ENCODE results near the gene PI4KB.

Gene PI4KB

DNA sequence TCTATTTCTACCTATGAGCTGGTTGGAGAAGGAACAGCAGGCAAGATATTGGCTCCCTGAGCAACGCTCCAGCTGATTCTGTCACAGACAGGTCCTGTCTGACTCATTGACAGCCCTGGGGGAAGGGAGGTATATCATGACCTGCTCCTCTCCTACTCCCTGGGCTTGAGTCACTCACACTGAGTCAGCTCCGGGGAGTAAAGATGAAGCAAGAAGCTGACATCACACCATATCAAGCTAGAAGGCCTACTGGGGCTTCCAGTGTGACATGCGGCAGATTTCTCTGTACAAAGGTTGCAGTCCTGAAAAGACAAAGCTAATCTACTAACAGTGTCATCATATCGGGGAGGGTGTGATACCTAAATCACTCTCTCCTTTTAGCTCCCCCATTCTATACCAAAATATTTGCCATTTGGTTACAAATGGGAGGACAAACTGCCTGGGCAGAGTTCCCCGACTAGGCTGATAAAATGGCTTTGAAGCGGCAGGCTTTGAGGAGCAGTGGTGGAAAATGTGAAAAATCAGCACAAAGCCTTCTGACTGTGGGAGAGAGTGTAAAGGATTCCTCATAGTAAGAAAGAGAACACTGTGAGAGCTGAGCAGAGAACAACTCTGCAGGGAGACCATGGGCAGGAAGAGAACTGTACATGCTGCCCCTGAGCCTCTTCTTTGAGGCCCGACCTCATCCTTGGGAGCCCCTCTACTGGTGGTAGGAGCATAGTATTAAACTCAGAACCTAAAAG lies 15.5 kb downstream of the PI4KB start:
- DNase-seq (ENCODE audit: low read depth in 3 of 3) = peak in 2 of 3 experiments; percentile 65 to 73

DNA sequence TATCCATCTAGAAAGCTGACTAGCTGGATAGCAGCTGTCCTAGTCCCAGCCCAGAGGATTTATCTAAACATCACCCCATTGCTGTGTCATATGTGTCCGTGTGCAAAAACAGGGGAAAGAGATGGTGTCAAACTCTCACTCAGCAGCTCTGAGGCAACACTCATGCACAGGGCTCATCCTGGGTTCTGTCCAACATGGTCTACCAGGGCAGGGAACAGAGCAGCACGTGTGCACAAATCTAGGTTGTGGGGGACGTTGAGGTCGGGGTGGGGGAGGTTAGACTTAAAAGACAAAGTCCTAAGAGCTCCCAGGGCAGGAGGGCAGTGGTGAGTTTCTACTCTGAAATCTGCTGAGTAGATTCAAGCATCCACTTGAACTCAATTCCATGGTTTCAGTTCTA lies 16.2 kb downstream of the PI4KB start:
- no peak for DNase-seq (ENCODE audit: low read depth in 3 of 3)

- DNase-seq (ENCODE audit: low read depth in 3 of 3) = no peak
Observed at GRCh38 chr1:151309811-151310323, 17.3 kb downstream of the PI4KB start.

DNA sequence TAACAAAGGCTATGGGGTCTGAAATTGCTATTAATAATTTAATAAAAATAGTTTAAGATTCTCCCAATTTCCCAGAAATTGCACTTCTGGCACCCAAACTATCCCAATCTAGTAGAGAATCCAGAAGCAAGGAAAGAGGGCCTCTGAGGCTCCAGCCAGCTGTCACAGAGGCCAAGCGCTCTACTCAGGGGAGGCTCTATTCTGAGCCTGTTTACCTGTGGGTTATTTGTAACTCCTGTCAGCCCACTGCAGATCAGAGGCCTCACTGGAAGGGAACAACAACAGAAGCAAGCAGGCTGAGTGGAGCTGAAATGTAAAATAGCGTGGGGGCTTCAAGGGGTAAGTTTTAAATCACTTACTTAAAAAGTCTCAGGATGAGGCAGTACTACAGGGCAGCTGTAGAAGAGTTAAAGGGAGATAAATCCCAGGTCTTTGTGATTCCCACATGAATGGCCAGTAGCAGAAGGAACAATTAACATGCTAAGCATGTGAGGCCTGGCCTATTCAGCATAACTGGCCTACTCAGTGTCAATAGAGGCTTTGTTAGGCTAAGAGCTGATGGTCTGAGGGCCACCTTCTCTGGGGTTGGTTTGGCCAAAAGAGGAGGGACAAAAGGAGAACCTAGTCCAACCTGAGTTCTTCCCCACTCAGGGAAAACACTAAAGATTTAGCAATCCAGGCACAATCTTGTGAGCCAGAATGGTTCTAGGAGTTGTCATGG lies 32.3 kb downstream of the PI4KB start:
- no peak for DNase-seq (ENCODE audit: low read depth in 3 of 3)

- DNase-seq (ENCODE audit: low read depth in 3 of 3) = no peak
Observed at GRCh38 chr1:151293093-151293492, 34.1 kb downstream of the PI4KB start.

DNA sequence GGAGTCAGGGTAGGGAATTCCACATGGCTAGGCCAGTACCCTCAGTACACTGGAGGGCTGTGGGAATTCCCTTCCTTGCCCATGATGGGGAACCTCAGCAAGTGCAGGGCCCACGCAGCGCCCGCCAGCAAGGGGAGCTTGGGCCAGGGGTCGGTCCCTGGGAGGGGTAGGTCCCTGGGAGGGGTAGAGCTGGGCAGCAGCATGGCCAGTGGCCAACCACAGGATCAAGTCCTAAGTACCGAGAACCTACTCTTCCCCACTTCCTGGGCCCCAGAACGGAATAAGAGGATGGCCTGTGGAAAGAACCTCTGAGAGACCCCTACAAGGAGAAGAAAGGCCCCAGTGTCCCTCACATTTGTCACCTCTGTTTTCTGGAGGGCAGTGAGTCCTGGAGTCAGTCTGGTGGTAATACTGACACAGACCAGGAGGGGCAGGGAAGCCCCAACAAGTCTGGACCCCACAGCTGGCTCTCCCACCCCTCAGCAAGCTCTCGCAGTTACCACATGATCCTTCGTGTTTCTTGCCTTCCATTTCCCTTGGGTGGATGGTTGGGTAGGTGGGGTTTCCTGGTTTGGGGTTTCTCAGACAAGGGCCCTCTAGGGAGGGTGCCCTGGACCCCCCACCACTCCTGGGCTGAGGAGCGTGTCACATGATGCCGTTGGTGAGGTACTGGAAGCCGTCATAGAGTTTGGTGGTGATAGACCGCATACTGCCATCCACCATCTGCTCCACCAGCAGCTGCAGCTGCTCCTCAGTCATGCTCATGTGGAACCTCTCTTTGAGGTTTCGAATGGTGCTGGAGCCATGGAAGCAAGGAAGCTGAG lies 34.8 kb downstream of the PI4KB start:
- DNase-seq (ENCODE audit: low read depth in 3 of 3) = no peak

- no peak for DNase-seq (ENCODE audit: low read depth in 3 of 3)
Observed at GRCh38 chr1:151290709-151291303, 36.4 kb downstream of the PI4KB start.

DNA sequence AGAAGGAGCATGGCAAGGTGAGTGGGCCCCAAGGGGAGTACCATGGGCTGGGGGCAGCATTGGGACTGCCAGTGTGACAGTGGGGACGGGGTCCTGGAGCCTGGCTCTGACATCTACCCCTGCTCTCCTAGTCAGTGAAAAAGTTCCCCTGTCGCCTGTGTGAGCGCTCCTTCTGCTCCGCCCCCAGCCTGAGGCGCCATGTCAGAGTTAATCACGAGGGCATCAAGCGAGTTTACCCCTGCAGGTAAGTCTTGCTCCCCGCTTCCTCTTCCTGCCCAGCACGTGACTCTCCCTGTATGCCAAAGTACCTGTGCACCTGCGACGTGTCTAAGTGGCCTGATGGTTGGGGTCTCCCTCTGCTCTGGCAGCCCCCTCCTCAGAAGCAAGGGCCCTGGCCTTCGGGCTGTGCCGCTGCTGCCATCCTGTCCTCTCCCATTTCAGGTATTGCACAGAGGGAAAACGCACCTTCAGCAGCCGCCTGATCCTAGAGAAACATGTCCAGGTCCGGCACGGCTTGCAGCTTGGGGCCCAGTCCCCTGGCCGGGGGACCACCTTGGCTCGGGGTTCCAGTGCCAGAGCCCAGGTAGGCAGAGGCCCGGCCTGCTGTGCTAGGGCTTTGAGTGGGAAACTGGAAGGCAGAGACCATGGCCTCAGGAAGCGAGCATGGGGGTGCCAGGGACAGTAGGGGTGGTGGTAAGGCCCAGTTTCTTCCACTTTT lies 37.1 kb downstream of the PI4KB start:
- DNase-seq (ENCODE audit: low read depth in 3 of 3) = no peak

GRCh38 chr1:151289080-151289935 lies 37.9 kb downstream of the PI4KB start:
- DNase-seq (ENCODE audit: low read depth in 3 of 3) = no peak

DNA sequence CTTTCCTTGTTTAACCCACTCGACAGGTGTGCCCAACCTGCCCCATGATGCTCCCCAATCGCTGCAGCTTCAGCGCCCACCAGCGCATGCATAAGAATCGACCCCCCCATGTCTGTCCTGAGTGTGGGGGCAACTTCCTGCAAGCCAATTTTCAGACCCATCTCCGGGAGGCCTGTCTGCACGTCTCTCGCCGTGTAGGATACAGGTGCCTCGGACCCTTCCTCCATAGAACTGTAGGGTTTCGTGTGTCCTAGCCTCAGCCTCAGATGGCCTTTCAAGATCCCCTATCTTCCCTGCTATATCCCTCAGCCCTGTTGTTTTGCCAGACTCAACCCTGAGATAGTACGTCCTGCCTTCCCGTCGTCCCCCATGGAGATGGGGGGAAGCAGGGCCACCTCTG lies 38.7 kb downstream of the PI4KB start:
- no peak for DNase-seq (ENCODE audit: low read depth in 3 of 3)

DNA sequence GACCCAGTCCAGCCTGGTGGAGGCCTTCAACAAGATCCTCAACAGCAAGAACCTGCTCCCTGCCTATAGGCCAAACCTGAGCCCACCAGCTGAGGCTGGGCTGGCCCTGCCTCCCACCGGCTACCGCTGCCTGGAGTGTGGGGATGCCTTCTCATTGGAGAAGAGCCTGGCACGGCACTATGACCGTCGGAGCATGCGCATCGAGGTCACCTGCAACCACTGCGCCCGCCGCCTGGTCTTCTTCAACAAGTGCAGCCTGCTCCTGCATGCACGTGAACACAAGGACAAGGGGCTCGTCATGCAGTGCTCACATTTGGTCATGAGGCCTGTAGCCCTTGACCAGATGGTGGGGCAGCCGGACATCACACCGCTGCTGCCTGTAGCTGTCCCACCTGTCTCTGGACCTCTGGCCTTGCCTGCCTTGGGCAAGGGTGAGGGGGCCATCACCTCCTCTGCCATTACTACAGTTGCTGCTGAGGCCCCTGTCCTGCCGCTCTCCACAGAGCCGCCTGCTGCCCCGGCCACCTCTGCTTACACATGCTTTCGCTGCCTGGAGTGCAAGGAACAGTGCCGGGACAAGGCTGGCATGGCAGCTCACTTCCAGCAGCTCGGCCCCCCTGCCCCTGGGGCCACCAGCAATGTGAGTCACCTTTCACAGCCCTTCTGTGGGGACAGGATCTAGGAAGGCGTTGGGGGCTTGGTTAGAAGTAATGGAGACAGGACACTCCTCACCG lies 39.3 kb downstream of the PI4KB start:
- DNase-seq (ENCODE audit: low read depth in 3 of 3) = no peak

DNA sequence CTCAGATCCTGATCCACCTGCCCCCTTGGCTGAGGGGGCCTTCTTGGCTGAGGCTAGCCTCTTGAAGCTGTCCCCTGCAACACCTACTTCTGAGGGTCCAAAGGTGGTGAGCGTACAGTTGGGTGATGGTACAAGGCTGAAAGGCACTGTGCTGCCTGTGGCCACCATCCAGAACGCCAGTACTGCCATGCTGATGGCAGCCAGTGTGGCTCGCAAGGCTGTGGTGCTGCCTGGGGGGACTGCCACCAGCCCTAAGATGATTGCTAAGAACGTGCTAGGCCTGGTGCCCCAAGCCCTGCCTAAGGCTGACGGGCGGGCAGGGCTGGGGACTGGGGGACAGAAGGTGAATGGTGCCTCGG lies 39.9 kb downstream of the PI4KB start:
- no peak for DNase-seq (ENCODE audit: low read depth in 3 of 3)

GRCh38 chr1:151286619-151287340 lies 40.4 kb downstream of the PI4KB start:
- DNase-seq (ENCODE audit: low read depth in 3 of 3) = no peak

GRCh38 chr1:151284013-151284577 lies 43.1 kb downstream of the PI4KB start:
- DNase-seq (ENCODE audit: low read depth in 3 of 3) = no peak

DNA sequence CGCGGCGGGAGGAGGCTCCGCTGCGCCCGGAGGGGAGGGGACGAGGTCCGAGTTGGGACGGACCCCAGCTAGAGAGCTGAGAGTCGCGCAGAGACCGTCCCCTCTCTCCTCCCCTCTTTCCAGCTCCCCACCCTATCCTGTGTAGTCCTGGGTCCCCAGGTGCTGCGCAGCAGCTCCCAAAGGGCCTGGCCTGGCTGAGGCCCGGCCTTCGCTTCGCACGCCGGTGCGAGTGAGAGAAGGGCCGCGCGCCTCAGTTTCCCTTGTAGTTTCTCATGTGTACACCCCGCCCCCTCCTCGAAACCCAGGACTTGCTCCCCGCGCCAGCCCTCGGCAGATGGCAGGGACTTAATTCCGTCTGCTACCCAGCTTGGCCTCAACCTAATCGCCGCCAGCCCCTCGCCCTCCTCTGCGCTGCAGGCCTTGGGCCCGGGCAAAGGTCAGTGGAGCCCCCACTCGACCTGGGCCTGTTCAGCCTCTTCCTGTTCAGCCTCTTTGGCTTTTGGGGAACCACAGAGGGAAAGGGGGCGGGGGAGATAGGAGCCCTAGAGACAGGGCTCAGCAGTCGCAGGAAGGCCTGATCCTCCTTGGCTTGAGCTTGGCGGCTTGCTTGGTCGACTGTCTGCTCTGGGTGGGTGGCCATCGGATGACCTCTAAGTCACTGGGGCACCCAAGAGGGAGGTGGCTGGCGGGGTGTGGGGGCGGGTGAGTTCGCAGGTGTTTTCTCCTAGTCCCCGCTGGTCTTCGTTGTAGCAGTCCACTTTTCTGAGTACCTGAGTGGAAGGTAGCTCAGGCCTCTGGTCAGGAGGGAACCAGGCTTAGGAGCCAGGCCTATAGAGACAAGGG lies 44.1 kb downstream of the PI4KB start:
- peak in 1 of 3 experiments; percentile 10 for DNase-seq (ENCODE audit: low read depth in 3 of 3)

GRCh38 chr1:151281969-151282882 lies 45.0 kb downstream of the PI4KB start, which contains the start of gene ZNF687:
Gene ZNF687 (plus strand): TSS chr1:151282299. CDS start chr1:151286292, 3,993 bp downstream.
- DNase-seq (ENCODE audit: low read depth in 3 of 3) = peak; percentile 92 to 95 (median 94)
